ENCODE results near the gene LAMTOR4. TPM values are rescaled to one million over a fixed set of nuclear protein-coding genes. Genes with fewer than 3 reads are reported as not detected.

The LAMTOR4 gene
- polyA plus RNA-seq, 1 donor (not counting 4 experiments of a cell fraction or from before 2014, with no cell fraction given): 99.2 TPM

GRCh38 chr7:100122568-100122967, 26.1 kb upstream of the LAMTOR4 start:
- peaks cover 15% of the 10 kb centered on the region for H3K79me2 ChIP-seq (ENCODE audit: control insufficient read depth, insufficient read depth, low read length)
- dilution Hi-C loops (cut with MboI; ENCODE audit: extremely low pct_ligation_motif_present, low sequenced_read_pairs): no loop called here
- no peak overlapping the region for H3K9ac ChIP-seq (ENCODE audit: control insufficient read depth, extremely low read depth, insufficient read depth, low read length)
- peaks cover 3% of the 10 kb centered on the region for H4K20me1 ChIP-seq (ENCODE audit: control insufficient read depth, extremely low read depth, insufficient read depth, low read length)
- H3K27me3 ChIP-seq (ENCODE audit: control insufficient read depth, extremely low read depth, insufficient read depth, low read length): no peaks in the 10 kb centered on the region
- H3K36me3 ChIP-seq (ENCODE audit: control insufficient read depth in 2 of 2, extremely low read depth in 1 of 2, insufficient read depth in 2 of 2, low read length in 2 of 2): peaks cover 0 to 2% of the 10 kb centered on the region in 2 experiments
- peaks cover 10% of the 10 kb centered on the region for H3K4me1 ChIP-seq (ENCODE audit: control insufficient read depth, extremely low read depth, insufficient read depth, low read length)
- TF ChIP-seq CTCF (optimal IDR thresholded peaks at IDR 0.05 in 1 of 3, IDR thresholded peaks at IDR 0.05 in 1 of 3, conservative IDR thresholded peaks at IDR 0.05 in 1 of 3; ENCODE audit: extremely low read depth in 1 of 3, insufficient read depth in 2 of 3, low read length in 3 of 3) (no peak), EZH2 (IDR thresholded peaks at IDR 0.05; ENCODE audit: low read length) (no peak)
- DNase-seq (ENCODE audit: low read depth, low spot score) (no peak), FAIRE-seq (no peak)
- H2AFZ ChIP-seq (ENCODE audit: control insufficient read depth, low read length): no peak overlapping the region
- H3K4me3 ChIP-seq (ENCODE audit: control insufficient read depth in 2 of 3, extremely low read depth in 1 of 3, insufficient read depth in 2 of 3, low read depth in 1 of 3, low read length in 3 of 3): no peak overlapping the region
- no peak overlapping the region for H3K4me2 ChIP-seq (ENCODE audit: control insufficient read depth, extremely low read depth, insufficient read depth, low read depth, low read length)
- no peaks in the 10 kb centered on the region for H3K9me1 ChIP-seq (ENCODE audit: control insufficient read depth, extremely low read depth, insufficient read depth, low read length)
- H3K9me3 ChIP-seq (ENCODE audit: control insufficient read depth, low read depth, low read length): no peaks in the 10 kb centered on the region
- no peak overlapping the region for H3K27ac ChIP-seq (ENCODE audit: control insufficient read depth, insufficient read depth, low read length)

DNA sequence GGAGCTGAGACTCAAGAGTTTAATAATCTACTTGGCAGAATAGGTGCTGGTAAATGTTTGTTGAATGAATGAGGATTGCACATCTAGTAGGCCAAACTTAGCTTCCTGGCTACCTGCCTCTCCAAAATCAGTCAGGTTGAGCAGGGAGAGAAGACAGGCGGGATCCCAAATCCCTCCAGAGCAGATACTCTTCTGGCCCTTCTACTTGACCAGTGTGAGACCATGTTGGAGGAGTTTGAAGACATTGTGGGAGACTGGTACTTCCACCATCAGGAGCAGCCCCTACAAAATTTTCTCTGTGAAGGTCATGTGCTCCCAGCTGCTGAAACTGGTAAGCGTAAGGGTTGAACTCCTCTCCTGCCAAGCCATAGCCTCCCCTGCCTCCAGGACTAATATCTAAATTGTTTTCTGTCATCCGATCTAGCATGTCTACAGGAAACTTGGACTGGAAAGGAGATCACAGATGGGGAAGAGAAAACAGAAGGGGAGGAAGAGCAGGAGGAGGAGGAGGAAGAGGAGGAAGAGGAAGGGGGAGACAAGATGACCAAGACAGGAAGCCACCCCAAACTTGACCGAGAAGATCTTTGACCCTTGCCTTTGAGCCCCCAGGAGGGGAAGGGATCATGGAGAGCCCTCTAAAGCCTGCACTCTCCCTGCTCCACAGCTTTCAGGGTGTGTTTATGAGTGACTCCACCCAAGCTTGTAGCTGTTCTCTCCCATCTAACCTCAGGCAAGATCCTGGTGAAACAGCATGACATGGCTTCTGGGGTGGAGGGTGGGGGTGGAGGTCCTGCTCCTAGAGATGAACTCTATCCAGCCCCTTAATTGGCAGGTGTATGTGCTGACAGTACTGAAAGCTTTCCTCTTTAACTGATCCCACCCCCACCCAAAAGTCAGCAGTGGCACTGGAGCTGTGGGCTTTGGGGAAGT, 24.2 kb upstream of the LAMTOR4 start:
- no peak overlapping the region for H3K4me3 ChIP-seq (ENCODE audit: control insufficient read depth in 2 of 3, extremely low read depth in 1 of 3, insufficient read depth in 2 of 3, low read depth in 1 of 3, low read length in 3 of 3)
- FAIRE-seq: no peak
- peaks cover 14% of the 10 kb centered on the region for H3K4me1 ChIP-seq (ENCODE audit: control insufficient read depth, extremely low read depth, insufficient read depth, low read length)
- no peaks in the 10 kb centered on the region for H4K20me1 ChIP-seq (ENCODE audit: control insufficient read depth, extremely low read depth, insufficient read depth, low read length)
- peaks cover 6% of the 10 kb centered on the region for H3K79me2 ChIP-seq (ENCODE audit: control insufficient read depth, insufficient read depth, low read length)
- H3K9me3 ChIP-seq (ENCODE audit: control insufficient read depth, low read depth, low read length): no peaks in the 10 kb centered on the region
- H3K36me3 ChIP-seq (ENCODE audit: control insufficient read depth in 2 of 2, extremely low read depth in 1 of 2, insufficient read depth in 2 of 2, low read length in 2 of 2): peaks cover 0 to 2% of the 10 kb centered on the region in 2 experiments
- no peak for DNase-seq (ENCODE audit: low read depth, low spot score)
- no peak overlapping the region for H3K9ac ChIP-seq (ENCODE audit: control insufficient read depth, extremely low read depth, insufficient read depth, low read length)
- no peak overlapping the region for H3K4me2 ChIP-seq (ENCODE audit: control insufficient read depth, extremely low read depth, insufficient read depth, low read depth, low read length)
- no peak overlapping the region for H3K27ac ChIP-seq (ENCODE audit: control insufficient read depth, insufficient read depth, low read length)
- dilution Hi-C loops (cut with MboI; ENCODE audit: extremely low pct_ligation_motif_present, low sequenced_read_pairs): no loop called here
- H2AFZ ChIP-seq (ENCODE audit: control insufficient read depth, low read length): no peak overlapping the region
- H3K9me1 ChIP-seq (ENCODE audit: control insufficient read depth, extremely low read depth, insufficient read depth, low read length): no peaks in the 10 kb centered on the region
- TF ChIP-seq CTCF (optimal IDR thresholded peaks at IDR 0.05 in 1 of 3, IDR thresholded peaks at IDR 0.05 in 1 of 3, conservative IDR thresholded peaks at IDR 0.05 in 1 of 3; ENCODE audit: extremely low read depth in 1 of 3, insufficient read depth in 2 of 3, low read length in 3 of 3) (no peak), EZH2 (IDR thresholded peaks at IDR 0.05; ENCODE audit: low read length) (no peak)
- no peaks in the 10 kb centered on the region for H3K27me3 ChIP-seq (ENCODE audit: control insufficient read depth, extremely low read depth, insufficient read depth, low read length)

Data from keratinocyte (primary cell).